ENCODE results near the gene AKNA.

GRCh38 chr9:114378016-114378415 is 9.8 kb downstream of the AKNA start:
- no peak for TF ChIP-seq CTCF (IDR thresholded peaks at IDR 0.05; ENCODE audit: control extremely low read depth in 1 of 3, insufficient read depth in 1 of 3, low read depth in 1 of 3, low read length in 3 of 3)
- TF ChIP-seq RFX5 (IDR thresholded peaks at IDR 0.05; ENCODE audit: borderline replicate concordance, low read depth, low read length): no peak
- TF ChIP-seq SIN3A (conservative IDR thresholded peaks at IDR 0.05 in 1 of 2, IDR thresholded peaks at IDR 0.05 in 1 of 2; ENCODE audit: low read depth in 1 of 2, low read length in 2 of 2): no peak
- TF ChIP-seq HDAC2 (IDR thresholded peaks at IDR 0.05; ENCODE audit: borderline replicate concordance in 1 of 2, low read depth in 2 of 2, low read length in 2 of 2): no peak
- TF ChIP-seq KDM1A (IDR thresholded peaks at IDR 0.05; ENCODE audit: borderline replicate concordance, low read length): no peak
